VCaP (cell line): Measurements from ENCODE around the gene OR52N2.

Experiments
- H3K27ac ChIP-seq: fragments of 450-650 bp; 2 replicates; pipeline ENCODE4 v1.5.1; 2017
- CTCF ChIP-seq: fragments of 450-650 bp; conservative IDR thresholded peaks from 2 replicates; pipeline ENCODE4 v1.5.1; 2017; ENCODE audit warnings: mild to moderate bottlenecking, moderate library complexity

Gene OR52N2

GRCh38 chr11:5841797-5842196 lies 33.1 kb downstream of the OR52N2 start, which contains the start of gene OR52E6:
Gene OR52E6 (minus strand): TSS chr11:5841897. CDS start chr11:5841897, 0 bp downstream.
- TF ChIP-seq CTCF = no peak
- no peak within 1 kb of the TSS for H3K27ac ChIP-seq

- no peak for TF ChIP-seq CTCF
- no peak overlapping the region for H3K27ac ChIP-seq
These were observed 38.0 kb downstream of the OR52N2 start for GRCh38 chr11:5846701-5847100.

- H3K27ac ChIP-seq = no peak overlapping the region
- no peak for TF ChIP-seq CTCF
These were observed 39.0 kb downstream of the OR52N2 start for GRCh38 chr11:5847711-5848110.

GRCh38 chr11:5851002-5851401 lies 42.3 kb downstream of the OR52N2 start:
- no peak for TF ChIP-seq CTCF

GRCh38 chr11:5857590-5857989 lies 48.9 kb downstream of the OR52N2 start, which contains the start of gene OR52E8:
Gene OR52E8 (minus strand): TSS chr11:5857690. CDS start chr11:5857690, 0 bp downstream.
- no peak within 1 kb of the TSS for H3K27ac ChIP-seq
- no peak for TF ChIP-seq CTCF

More at GRCh38 chr11:5851002-5851401, 42.3 kb downstream of the OR52N2 start:
- no peak overlapping the region for H3K27ac ChIP-seq

- no peak overlapping the region for H3K27ac ChIP-seq
- TF ChIP-seq CTCF = no peak
These were observed 57.1 kb downstream of the OR52N2 start for GRCh38 chr11:5865826-5866225.
